ENCODE data around the gene ZSWIM8. TPM values are rescaled to one million over a fixed set of nuclear protein-coding genes. Genes with fewer than 3 reads are reported as not detected.

Gene ZSWIM8
- total and polyA plus RNA-seq, 2 of the 8 experiments (the other 6 are each of a cell fraction or from before 2014, with no cell fraction given): 44.7 to 99.7 TPM

Small RNA genes within 50 kb of the gene (small RNA-seq; reads per million reads assigned to genes)
- gene AC022400.4 (ENCODE audit: insufficient read depth) (not detected), gene AC022400.9 (ENCODE audit: insufficient read depth) (not detected), gene ZSWIM8-AS1 (ENCODE audit: insufficient read depth) (not detected)

Other genes with a start within 250 kb of the ZSWIM8 start
- 56.6 and 65.6 TPM in 2 replicates for gene USP54, start 194.3 kb upstream of the ZSWIM8 start, total RNA-seq (2021; fragmentation: NEBNext Ultra II Directional; extraction: Animal tissue kit (Norgen Biotek cat#: 25700))
- 31.0 and 46.2 TPM in 2 replicates for gene USP54, start 194.3 kb upstream of the ZSWIM8 start, polyA plus RNA-seq (2011; rRNA removed)
- gene MYOZ1, start 144.1 kb upstream of the ZSWIM8 start, total RNA-seq (2021; fragmentation: NEBNext Ultra II Directional; extraction: Animal tissue kit (Norgen Biotek cat#: 25700)): 2.6 and 2.7 TPM in 2 replicates
- 3.0 and 3.3 TPM in 2 replicates for gene MYOZ1, start 144.1 kb upstream of the ZSWIM8 start, polyA plus RNA-seq (2011; rRNA removed)
- gene SYNPO2L, start 129.6 kb upstream of the ZSWIM8 start, total RNA-seq (2021; fragmentation: NEBNext Ultra II Directional; extraction: Animal tissue kit (Norgen Biotek cat#: 25700)): 0.11 and 0.19 TPM in 2 replicates
- 0.05 and 0.06 TPM in 2 replicates for gene SYNPO2L, start 129.6 kb upstream of the ZSWIM8 start, polyA plus RNA-seq (2011; rRNA removed)
- 3.1 and 5.4 TPM in 2 replicates for gene AGAP5, start 87.5 kb upstream of the ZSWIM8 start, total RNA-seq (2021; fragmentation: NEBNext Ultra II Directional; extraction: Animal tissue kit (Norgen Biotek cat#: 25700))
- 5.6 and 6.0 TPM in 2 replicates for gene AGAP5, start 87.5 kb upstream of the ZSWIM8 start, polyA plus RNA-seq (2011; rRNA removed)
- 63.2 and 66.8 TPM in 2 replicates for gene SEC24C, start 41.2 kb upstream of the ZSWIM8 start, total RNA-seq (2021; fragmentation: NEBNext Ultra II Directional; extraction: Animal tissue kit (Norgen Biotek cat#: 25700))
- 67.4 and 70.4 TPM in 2 replicates for gene SEC24C, start 41.2 kb upstream of the ZSWIM8 start, polyA plus RNA-seq (2011; rRNA removed)
- gene CHCHD1, start 3.6 kb upstream of the ZSWIM8 start, total RNA-seq (2021; fragmentation: NEBNext Ultra II Directional; extraction: Animal tissue kit (Norgen Biotek cat#: 25700)): 44.9 and 46.4 TPM in 2 replicates
- gene CHCHD1, start 3.6 kb upstream of the ZSWIM8 start, polyA plus RNA-seq (2011; rRNA removed): 52.6 and 58.1 TPM in 2 replicates
- gene NDST2, start 26.0 kb downstream of the ZSWIM8 start, total RNA-seq (2021; fragmentation: NEBNext Ultra II Directional; extraction: Animal tissue kit (Norgen Biotek cat#: 25700)): 21.4 and 25.5 TPM in 2 replicates
- gene NDST2, start 26.0 kb downstream of the ZSWIM8 start, polyA plus RNA-seq (2011; rRNA removed): 13.9 and 18.0 TPM in 2 replicates
- 29.9 and 31.7 TPM in 2 replicates for gene CAMK2G, start 88.9 kb downstream of the ZSWIM8 start, total RNA-seq (2021; fragmentation: NEBNext Ultra II Directional; extraction: Animal tissue kit (Norgen Biotek cat#: 25700))
- gene CAMK2G, start 88.9 kb downstream of the ZSWIM8 start, polyA plus RNA-seq (2011; rRNA removed): 28.9 and 31.9 TPM in 2 replicates
- 23.8 and 26.1 TPM in 2 replicates for gene PLAU, start 125.5 kb downstream of the ZSWIM8 start, total RNA-seq (2021; fragmentation: NEBNext Ultra II Directional; extraction: Animal tissue kit (Norgen Biotek cat#: 25700))
- 15.8 and 16.2 TPM in 2 replicates for gene PLAU, start 125.5 kb downstream of the ZSWIM8 start, polyA plus RNA-seq (2011; rRNA removed)
- gene VCL, start 212.5 kb downstream of the ZSWIM8 start, total RNA-seq (2021; fragmentation: NEBNext Ultra II Directional; extraction: Animal tissue kit (Norgen Biotek cat#: 25700)): 361 and 377 TPM in 2 replicates
- gene VCL, start 212.5 kb downstream of the ZSWIM8 start, polyA plus RNA-seq (2011; rRNA removed): 91.8 and 119 TPM in 2 replicates